ENCODE results near the gene SARM1.

DNA sequence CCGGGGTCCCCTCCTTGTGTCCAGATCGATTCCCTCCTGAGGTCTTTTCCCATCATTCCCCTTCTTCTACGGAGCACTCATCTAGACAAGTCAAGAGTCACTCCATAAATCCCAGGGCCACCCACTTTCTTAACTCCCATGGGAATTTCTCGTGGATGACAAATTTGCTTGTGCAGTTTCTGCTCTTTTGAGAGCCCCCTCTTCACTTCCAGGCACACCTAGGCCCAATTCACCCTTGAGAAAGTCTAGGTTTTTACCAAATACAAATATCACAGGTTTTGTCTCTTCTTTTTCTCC, 13.6 kb upstream of the SARM1 start:
- TF ChIP-seq, protein P1, sequence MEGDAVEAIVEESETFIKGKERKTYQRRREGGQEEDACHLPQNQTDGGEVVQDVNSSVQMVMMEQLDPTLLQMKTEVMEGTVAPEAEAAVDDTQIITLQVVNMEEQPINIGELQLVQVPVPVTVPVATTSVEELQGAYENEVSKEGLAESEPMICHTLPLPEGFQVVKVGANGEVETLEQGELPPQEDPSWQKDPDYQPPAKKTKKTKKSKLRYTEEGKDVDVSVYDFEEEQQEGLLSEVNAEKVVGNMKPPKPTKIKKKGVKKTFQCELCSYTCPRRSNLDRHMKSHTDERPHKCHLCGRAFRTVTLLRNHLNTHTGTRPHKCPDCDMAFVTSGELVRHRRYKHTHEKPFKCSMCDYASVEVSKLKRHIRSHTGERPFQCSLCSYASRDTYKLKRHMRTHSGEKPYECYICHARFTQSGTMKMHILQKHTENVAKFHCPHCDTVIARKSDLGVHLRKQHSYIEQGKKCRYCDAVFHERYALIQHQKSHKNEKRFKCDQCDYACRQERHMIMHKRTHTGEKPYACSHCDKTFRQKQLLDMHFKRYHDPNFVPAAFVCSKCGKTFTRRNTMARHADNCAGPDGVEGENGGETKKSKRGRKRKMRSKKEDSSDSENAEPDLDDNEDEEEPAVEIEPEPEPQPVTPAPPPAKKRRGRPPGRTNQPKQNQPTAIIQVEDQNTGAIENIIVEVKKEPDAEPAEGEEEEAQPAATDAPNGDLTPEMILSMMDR (IDR thresholded peaks at IDR 0.05; ENCODE audit: extremely low read depth in 1 of 2, insufficient read depth in 1 of 2, low read depth in 1 of 2, low read length in 2 of 2): no peak
- TF ChIP-seq, protein P2, sequence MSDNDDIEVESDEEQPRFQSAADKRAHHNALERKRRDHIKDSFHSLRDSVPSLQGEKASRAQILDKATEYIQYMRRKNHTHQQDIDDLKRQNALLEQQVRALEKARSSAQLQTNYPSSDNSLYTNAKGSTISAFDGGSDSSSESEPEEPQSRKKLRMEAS (IDR thresholded peaks at IDR 0.05; ENCODE audit: insufficient read depth, insufficient read length): no peak
- no peak for TF ChIP-seq POLR2A (IDR thresholded peaks at IDR 0.05; ENCODE audit: low read depth, low read length)
- no peak for TF ChIP-seq EZH2 (IDR thresholded peaks at IDR 0.05; ENCODE audit: borderline replicate concordance, low read depth, low read length, severe bottlenecking)
- TF ChIP-seq POLR2AphosphoS5 (IDR thresholded peaks at IDR 0.05; ENCODE audit: insufficient read depth, low read depth, low read length): no peak
